ENCODE data around the gene SEMA4A.
A peak's percentile ranks its signal among the peaks of the same experiment; 100 is the strongest.
"Not testable (repeated sequence)": the region's sequence is repeated elsewhere in the genome, so short reads cannot be mapped to it uniquely, and the experiment has no call there.

The SEMA4A gene

DNA sequence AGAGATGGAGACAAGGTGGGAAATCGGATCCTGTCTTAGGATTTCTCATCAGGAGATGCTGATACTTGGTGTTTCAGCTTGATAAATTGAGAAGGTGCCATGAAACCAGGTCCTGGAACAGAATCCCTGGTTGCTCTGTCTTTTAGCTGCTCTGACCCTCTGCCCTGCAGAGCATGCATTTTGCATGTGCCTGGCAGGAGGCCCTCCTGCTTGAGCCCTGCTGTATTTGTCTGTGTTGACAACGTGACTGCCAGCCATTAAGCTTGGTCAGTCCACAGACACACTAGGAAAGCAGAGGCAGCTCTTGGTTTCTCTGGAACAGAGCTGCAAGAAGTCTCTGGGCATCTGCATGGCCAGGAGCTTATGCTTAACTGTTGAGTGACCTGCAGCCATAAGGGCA lies 43.1 kb downstream of the SEMA4A start:
- no peaks in the 10 kb centered on the region for H3K27me3 Mint-ChIP-seq
- H3K9me3 Mint-ChIP-seq: no peaks in the 10 kb centered on the region
- intact Hi-C loops (cut with micrococcal nuclease): no loop called here
- H3K4me1 Mint-ChIP-seq (ENCODE audit: low read depth): peaks cover 50% of the 10 kb centered on the region
- no peak overlapping the region for H3K27ac Mint-ChIP-seq
- peaks cover 53% of the 10 kb centered on the region for H3K36me3 Mint-ChIP-seq (ENCODE audit: low read depth)
- H3K4me3 Mint-ChIP-seq: no peak overlapping the region

DNA sequence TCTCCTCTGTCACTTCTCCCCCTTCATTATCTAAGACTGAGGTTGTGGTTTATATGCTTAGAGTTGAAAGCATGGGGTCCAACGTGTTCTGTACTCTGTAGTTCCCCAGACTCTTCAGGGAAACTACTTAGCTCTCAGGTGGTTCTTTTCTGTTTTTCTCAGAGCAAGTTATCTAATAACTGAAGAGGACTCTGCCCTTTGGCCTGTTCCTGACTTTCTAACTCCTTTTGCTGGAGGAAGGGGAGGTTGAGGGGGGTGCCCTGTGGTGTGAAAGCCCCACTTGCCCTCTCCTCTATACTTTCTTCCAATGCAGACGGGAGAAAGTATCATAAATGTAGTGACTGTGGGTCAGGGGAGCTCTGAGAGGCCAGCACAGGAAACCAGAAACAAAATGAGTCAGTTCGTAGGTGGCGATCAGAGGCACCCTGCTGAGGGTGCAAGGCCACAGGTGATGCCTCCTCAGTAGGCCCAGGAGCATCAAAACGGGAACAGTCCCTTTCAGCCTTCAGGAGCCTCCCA lies 45.5 kb downstream of the SEMA4A start:
- H3K4me3 Mint-ChIP-seq: no peak overlapping the region

DNA sequence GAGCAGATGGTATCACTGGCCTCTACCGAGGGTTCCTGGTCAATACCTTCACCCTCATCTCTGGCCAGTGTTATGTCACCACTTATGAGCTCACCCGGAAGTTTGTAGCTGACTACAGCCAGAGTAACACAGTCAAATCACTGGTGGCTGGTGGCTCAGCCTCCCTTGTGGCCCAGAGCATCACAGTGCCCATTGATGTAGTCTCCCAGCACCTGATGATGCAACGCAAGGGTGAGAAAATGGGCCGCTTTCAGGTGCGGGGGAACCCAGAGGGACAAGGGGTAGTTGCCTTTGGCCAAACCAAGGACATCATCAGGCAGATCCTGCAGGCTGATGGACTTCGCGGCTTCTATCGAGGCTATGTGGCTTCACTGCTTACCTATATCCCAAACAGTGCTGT lies 46.7 kb downstream of the SEMA4A start:
- no peak overlapping the region for H3K4me3 Mint-ChIP-seq
- intact Hi-C loops (cut with micrococcal nuclease): no loop called here
- no peak overlapping the region for H3K27ac Mint-ChIP-seq
- H3K9me3 Mint-ChIP-seq: no peaks in the 10 kb centered on the region
- peaks cover 59% of the 10 kb centered on the region for H3K36me3 Mint-ChIP-seq (ENCODE audit: low read depth)
- peaks cover 24% of the 10 kb centered on the region for H3K4me1 Mint-ChIP-seq (ENCODE audit: low read depth)
- no peaks in the 10 kb centered on the region for H3K27me3 Mint-ChIP-seq

More for the DNA sequence above, 45.5 kb downstream of the SEMA4A start:
- Mint-ChIP-seq H3K9me3 (no peaks in the 10 kb centered on the region), H3K36me3 (ENCODE audit: low read depth) (peaks cover 53% of the 10 kb centered on the region), H3K27ac (no peak overlapping the region), H3K27me3 (no peaks in the 10 kb centered on the region), H3K4me1 (ENCODE audit: low read depth) (peaks cover 32% of the 10 kb centered on the region)
- intact Hi-C loops (cut with micrococcal nuclease): no loop called here

DNA sequence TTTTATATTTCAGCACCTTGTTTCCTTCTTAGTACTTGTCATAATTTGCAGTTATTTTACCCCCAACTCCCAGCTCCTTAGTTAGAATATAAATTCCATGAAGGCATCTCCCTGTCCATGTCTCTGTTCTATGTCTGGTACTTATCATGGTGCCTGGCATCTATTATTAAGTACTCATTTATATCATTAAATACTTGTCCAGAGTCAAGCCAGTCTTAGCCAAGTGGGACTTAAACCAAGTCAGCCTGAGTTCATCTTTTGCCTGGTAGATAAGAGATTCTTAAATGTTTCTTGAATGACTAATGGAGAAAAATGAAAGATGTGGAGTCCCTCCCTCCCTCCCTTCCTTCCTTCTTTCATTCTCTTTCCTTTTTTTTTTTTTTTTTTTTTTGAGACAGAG lies 49.9 kb downstream of the SEMA4A start:
- peaks cover 67% of the 10 kb centered on the region for H3K36me3 Mint-ChIP-seq (ENCODE audit: low read depth)
- H3K4me1 Mint-ChIP-seq (ENCODE audit: low read depth): no peaks in the 10 kb centered on the region
- intact Hi-C loops (cut with micrococcal nuclease): no loop called here
- no peaks in the 10 kb centered on the region for H3K27me3 Mint-ChIP-seq
- no peaks in the 10 kb centered on the region for H3K9me3 Mint-ChIP-seq
- no peak overlapping the region for H3K4me3 Mint-ChIP-seq
- no peak overlapping the region for H3K27ac Mint-ChIP-seq

DNA sequence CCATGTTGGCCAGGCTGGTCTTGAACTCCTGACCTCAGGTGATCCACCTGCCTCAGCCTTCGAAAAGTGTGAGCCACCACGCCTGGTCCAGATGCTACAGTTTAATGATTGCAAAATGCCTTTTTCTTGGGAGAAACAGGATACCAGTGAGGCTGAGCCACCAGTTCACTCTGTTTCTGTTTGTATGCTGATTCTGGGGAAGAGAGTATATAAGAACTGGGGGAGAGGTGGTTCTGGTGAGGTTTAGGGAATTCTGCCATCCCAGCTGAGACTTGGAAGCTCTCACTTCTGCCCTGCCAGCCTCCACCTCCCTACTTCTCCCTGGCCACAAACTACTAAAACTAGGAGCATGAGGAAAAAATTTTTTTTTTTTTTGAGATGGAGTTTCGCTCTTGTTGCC lies 51.3 kb downstream of the SEMA4A start:
- Mint-ChIP-seq H3K4me1 (ENCODE audit: low read depth) (peaks cover 7% of the 10 kb centered on the region), H3K4me3 (no peak overlapping the region), H3K36me3 (ENCODE audit: low read depth) (peaks cover 71% of the 10 kb centered on the region), H3K9me3 (no peaks in the 10 kb centered on the region), H3K27me3 (no peaks in the 10 kb centered on the region), H3K27ac (no peak overlapping the region)
- intact Hi-C loops (cut with micrococcal nuclease): no loop called here

DNA sequence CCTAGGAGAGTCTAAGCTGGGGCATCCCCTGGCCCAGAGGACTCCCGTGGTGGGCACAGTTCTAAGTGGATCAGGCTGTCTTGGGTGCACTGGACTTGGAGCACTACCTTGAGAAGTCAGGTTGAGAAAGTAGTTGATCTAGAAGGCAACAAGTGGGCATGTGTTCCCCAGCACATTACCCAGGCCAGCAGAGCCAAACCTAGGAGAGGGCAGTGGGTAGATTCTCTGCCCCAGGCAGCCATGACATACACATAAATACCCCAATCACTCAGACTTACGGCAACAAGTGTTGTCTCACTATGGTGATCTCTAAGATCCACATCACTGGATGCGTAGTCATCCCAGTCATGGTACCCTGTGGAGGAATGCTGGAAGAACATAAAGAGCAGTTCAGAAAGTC lies 57.9 kb downstream of the SEMA4A start:
- intact Hi-C loops (cut with micrococcal nuclease): no loop called here
- Mint-ChIP-seq H3K36me3 (ENCODE audit: low read depth) (peaks cover 86% of the 10 kb centered on the region), H3K4me1 (ENCODE audit: low read depth) (peaks cover 25% of the 10 kb centered on the region), H3K27ac (peak overlapping the region; percentile 12), H3K4me3 (no peak overlapping the region), H3K27me3 (no peaks in the 10 kb centered on the region), H3K9me3 (no peaks in the 10 kb centered on the region)

DNA sequence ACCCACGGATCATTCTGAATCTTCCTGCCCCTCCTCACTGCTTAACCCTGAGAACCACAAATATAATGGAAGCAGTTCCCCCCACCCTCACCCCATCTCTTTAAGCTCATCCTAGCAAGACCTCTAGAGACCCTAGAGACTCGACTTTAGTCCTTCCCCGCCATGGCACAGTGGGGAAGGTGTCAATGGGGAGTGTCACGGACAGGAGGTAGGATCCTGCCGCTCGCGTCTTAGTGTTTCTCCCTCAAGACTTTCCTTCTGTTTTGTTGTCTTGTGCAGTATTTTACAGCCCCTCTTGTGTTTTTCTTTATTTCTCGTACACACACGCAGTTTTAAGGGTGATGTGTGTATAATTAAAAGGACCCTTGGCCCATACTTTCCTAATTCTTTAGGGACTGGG lies 58.7 kb downstream of the SEMA4A start:
- Mint-ChIP-seq H3K4me1 (ENCODE audit: low read depth) (peaks cover 25% of the 10 kb centered on the region), H3K27me3 (no peaks in the 10 kb centered on the region), H3K36me3 (ENCODE audit: low read depth) (peaks cover 77% of the 10 kb centered on the region), H3K9me3 (no peaks in the 10 kb centered on the region), H3K27ac (peak overlapping the region; percentile 98), H3K4me3 (peak overlapping the region; percentile 90)
- intact Hi-C loops (cut with micrococcal nuclease): loop anchor here (2.0 kb wide), 1 partner anchor 19 kb away; no protein-coding TSS in a partner anchor

DNA sequence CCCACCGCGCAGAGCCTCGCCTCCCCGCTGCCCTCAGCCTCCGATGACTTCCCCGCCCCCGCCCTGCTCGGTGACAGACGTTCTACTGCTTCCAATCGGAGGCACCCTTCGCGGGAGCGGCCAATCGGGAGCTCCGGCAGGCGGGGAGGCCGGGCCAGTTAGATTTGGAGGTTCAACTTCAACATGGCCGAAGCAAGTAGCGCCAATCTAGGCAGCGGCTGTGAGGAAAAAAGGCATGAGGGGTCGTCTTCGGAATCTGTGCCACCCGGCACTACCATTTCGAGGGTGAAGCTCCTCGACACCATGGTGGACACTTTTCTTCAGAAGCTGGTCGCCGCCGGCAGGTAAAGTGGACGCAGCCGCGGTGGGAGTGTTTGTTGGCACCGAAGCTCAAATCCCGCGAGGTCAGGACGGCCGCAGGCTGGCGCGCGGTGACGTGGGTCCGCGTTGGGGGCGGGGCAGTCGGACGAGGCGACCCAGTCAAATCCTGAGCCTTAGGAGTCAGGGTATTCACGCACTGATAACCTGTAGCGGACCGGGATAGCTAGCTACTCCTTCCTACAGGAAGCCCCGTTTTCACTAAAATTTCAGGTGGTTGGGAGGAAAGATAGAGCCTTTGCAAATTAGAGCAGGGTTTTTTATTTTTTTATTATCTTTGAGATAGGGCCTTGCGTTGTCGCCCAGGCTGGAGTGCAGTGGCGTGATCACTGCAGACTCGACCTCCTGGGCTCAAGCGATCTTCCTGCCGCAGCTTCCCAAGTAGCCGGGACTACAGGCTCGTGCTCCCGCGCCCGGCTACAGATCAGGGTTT lies 59.7 kb downstream of the SEMA4A start, which contains the start of gene PMF1:
Gene PMF1 (plus strand): TSS at position 175 of the 811 bp plus-strand sequence. CDS start 9 bp downstream, at position 184.
- H3K4me3 Mint-ChIP-seq: peak within 1 kb of the TSS; percentile 90
- H3K27ac Mint-ChIP-seq: peak within 1 kb of the TSS; percentile 98
- peaks cover 33% of the 10 kb centered on the region for H3K4me1 Mint-ChIP-seq (ENCODE audit: low read depth)
- intact Hi-C loops (cut with micrococcal nuclease): loop anchor here (2.0 kb wide), 1 partner anchor 20 kb away; no protein-coding TSS in a partner anchor
- no peaks in the 10 kb centered on the region for H3K27me3 Mint-ChIP-seq
- H3K9me3 Mint-ChIP-seq: no peaks in the 10 kb centered on the region
- H3K36me3 Mint-ChIP-seq (ENCODE audit: low read depth): peaks cover 68% of the 10 kb centered on the region

DNA sequence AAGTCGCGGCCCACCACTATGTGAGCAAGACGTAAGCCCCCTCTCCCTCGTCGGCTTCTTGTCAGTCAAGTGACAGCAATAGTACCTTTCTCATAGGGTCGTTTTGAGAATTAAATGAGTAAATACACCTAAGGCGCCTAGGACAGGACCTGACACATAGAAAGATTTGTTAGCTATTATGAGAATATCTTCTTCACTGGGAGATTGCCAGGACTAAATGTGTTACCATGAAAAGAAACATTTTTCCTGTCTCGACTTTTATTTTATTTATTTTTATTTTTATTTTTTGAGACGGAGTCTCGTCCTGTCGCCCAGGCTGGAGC lies 60.2 kb downstream of the SEMA4A start:
- intact Hi-C loops (cut with micrococcal nuclease): loop anchor here (2.0 kb wide), 1 partner anchor 21 kb away; no protein-coding TSS in a partner anchor
- peaks cover 38% of the 10 kb centered on the region for H3K4me1 Mint-ChIP-seq (ENCODE audit: low read depth)

DNA sequence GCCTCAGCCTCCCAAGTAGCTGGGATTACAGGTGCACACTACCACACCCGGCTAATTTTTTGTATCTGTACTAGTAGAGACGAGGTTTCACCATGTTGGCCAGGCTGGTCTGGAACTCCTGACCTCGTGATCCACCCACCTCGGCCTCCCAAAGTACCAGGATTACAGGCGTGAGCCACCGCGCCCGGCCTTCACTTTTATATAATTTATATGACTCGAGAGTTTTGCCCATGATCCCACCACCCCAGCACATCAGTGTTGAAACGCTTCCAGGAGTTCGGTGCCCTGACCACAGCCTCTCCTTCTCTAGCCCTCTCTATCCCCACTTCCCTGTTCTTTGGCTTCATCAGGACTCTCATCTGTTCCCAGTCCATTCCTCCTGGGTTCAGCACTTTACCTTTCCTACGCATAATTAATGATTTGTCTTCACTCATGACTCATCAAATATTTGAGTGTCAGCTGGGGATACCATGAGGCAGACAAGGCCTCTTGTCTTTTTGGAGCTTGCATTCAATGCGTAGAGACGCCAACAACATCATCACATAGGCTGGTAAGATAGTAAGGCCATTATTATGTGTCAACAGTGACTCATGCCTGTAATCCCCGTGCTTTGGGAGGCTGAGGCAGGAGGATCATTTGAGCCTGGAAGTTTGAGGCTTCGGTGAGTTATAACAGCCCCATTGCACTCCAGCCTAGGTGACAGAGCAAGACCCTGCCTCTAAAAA lies 60.8 kb downstream of the SEMA4A start:
- Mint-ChIP-seq H3K36me3 (ENCODE audit: low read depth) (peaks cover 56% of the 10 kb centered on the region), H3K27ac (peak overlapping the region; percentile 98), H3K9me3 (no peaks in the 10 kb centered on the region), H3K4me3 (peak overlapping the region; percentile 70), H3K4me1 (ENCODE audit: low read depth) (peaks cover 36% of the 10 kb centered on the region), H3K27me3 (no peaks in the 10 kb centered on the region)
- intact Hi-C loops (cut with micrococcal nuclease): no loop called here

More for the DNA sequence above, 60.2 kb downstream of the SEMA4A start:
- no peaks in the 10 kb centered on the region for H3K9me3 Mint-ChIP-seq
- H3K27ac Mint-ChIP-seq: peak overlapping the region; percentile 98
- H3K27me3 Mint-ChIP-seq: no peaks in the 10 kb centered on the region
- H3K4me3 Mint-ChIP-seq: peak overlapping the region; percentile 90
- peaks cover 62% of the 10 kb centered on the region for H3K36me3 Mint-ChIP-seq (ENCODE audit: low read depth)

DNA sequence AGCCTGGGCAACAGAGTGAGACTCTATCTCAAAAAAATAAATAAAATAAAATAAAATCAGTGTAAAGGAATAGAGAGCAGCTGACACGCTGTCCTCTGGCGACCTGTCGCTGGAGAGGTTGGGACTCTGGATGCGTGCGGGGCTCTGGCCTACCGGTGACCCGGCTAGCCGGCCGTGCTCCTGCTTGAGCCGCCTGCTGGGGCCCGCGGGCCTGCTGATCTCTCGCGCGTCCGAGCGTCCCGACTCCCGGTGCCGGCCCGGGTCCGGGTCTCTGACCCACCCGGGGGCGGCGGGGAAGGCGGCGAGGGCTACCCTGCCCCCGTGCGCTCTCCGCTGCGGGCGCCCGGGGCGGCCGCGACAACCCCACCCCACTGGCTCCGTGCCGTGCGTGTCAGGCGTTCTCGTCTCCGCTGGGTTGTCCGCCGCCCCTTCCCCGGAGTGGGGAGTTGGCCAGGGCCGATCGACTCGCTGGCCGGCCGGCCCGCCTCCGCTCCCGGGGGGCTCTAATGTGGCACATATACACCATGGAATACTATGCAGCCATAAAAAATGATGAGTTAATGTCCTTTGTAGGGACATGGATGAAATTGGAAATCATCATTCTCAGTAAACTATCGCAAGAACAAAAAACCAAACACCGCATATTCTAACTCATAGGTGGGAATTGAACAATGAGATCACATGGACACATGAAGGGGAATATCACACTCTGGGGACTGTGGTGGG lies 63.1 kb downstream of the SEMA4A start:
- peaks cover 37% of the 10 kb centered on the region for H3K4me1 Mint-ChIP-seq (ENCODE audit: low read depth)

DNA sequence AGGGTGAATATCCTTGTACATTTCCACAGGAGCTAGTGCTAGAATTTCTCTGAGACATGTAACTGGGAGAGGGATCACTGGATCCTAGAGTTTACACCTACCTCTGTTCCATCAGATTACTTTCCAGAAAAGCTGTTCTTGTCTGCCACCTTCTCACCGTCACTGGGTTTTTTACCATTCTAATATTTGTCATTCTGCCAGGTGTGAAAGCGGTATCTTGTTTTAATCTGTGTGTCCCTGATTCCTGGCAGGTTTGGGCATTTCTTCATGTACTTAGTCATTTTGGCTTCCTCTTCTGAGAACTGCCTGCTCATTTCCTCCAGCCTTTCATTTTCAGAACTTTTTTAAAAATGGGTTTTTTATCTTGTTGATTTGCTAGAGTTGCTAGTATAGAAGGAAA lies 64.5 kb downstream of the SEMA4A start:
- peak overlapping the region; percentile 77 for H3K27ac Mint-ChIP-seq
- H3K4me3 Mint-ChIP-seq: peak overlapping the region; percentile 25
- peaks cover 50% of the 10 kb centered on the region for H3K36me3 Mint-ChIP-seq (ENCODE audit: low read depth)
- no peaks in the 10 kb centered on the region for H3K9me3 Mint-ChIP-seq
- intact Hi-C loops (cut with micrococcal nuclease): no loop called here
- peaks cover 26% of the 10 kb centered on the region for H3K4me1 Mint-ChIP-seq (ENCODE audit: low read depth)
- H3K27me3 Mint-ChIP-seq: no peaks in the 10 kb centered on the region

More for the DNA sequence above, 63.1 kb downstream of the SEMA4A start:
- H3K9me3 Mint-ChIP-seq; H3K4me3 Mint-ChIP-seq; intact Hi-C loops (cut with micrococcal nuclease); H3K27me3 Mint-ChIP-seq: not testable (repeated sequence)
- peaks cover 48% of the 10 kb centered on the region for H3K36me3 Mint-ChIP-seq (ENCODE audit: low read depth)
- peak overlapping the region; percentile 25 for H3K27ac Mint-ChIP-seq

DNA sequence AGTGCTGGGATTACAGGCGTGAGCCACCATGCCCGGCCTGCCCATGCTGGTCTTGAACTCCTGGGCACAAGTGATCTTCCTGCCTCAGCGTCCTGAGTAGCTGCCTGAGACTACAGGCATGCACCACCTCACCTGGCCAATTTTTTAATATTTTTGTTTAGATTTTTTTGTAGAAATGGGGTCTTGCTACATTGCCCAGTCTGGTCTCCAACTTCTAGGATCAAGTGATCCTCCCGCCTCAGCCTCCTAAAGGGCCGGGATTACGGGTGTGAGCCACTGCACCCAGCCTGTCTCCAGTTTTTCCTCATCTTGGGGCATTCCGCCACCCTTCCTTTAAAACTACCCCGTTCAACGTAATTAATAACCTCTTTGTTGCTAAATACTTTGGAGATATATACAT lies 66.8 kb downstream of the SEMA4A start:
- H3K9me3 Mint-ChIP-seq: no peaks in the 10 kb centered on the region
- no peak overlapping the region for H3K4me3 Mint-ChIP-seq
- H3K27ac Mint-ChIP-seq: no peak overlapping the region
- intact Hi-C loops (cut with micrococcal nuclease): no loop called here
- H3K4me1 Mint-ChIP-seq (ENCODE audit: low read depth): peaks cover 19% of the 10 kb centered on the region
- no peaks in the 10 kb centered on the region for H3K27me3 Mint-ChIP-seq
- H3K36me3 Mint-ChIP-seq (ENCODE audit: low read depth): peaks cover 50% of the 10 kb centered on the region

Measured in dendritic cell treated with granulocyte-macrophage colony-stimulating factor and Interleukin-4, amounts not matched to agents 40 ng/mL and 50 ng/mL, for 4 days (primary cell).